Neutrophil (primary cell): ENCODE measurements around the gene B3GNT7.

Experiments used
- H3K27ac ChIP-seq: fragments of 200-600 bp; sonication (generic); 2 replicates; pipeline ENCODE4 v1.5.1; 2016; ENCODE audit warnings: mild to moderate bottlenecking, moderate library complexity
- H3K27me3 ChIP-seq: fragments of 200-600 bp; sonication (generic); 2 replicates; pipeline ENCODE4 v1.6.0; 2016; ENCODE audit warnings: mild to moderate bottlenecking
- H3K36me3 ChIP-seq: fragments of 200-600 bp; sonication (generic); 2 replicates; pipeline ENCODE4 v1.5.1; 2017
- H3K4me1 ChIP-seq, 2 experiments: fragments of 200-600 bp in 1 of 2; sonication (generic) in 1 of 2; 1 replicate in 1 of 2; 2 replicates in 1 of 2; pipeline versions ENCODE4 v1.5.1 to v1.6.1; 2013 to 2016; ENCODE audit warnings: low read depth in 1 of 2, low read length in 1 of 2, mild to moderate bottlenecking in 1 of 2, moderate library complexity in 1 of 2; ENCODE audit not compliant: control insufficient read depth in 1 of 2, insufficient read depth in 1 of 2
- H3K4me3 ChIP-seq, 2 experiments: fragments of 200-600 bp in 1 of 2; sonication (generic) in 1 of 2; 1 replicate in 1 of 2; 2 replicates in 1 of 2; pipeline ENCODE4 v1.5.1; 2013 to 2016; ENCODE audit warnings: low read depth in 1 of 2, low read length in 1 of 2, mild to moderate bottlenecking in 1 of 2, moderate library complexity in 1 of 2
- H3K9me3 ChIP-seq: fragments of 200-600 bp; sonication (generic); 2 replicates; pipeline ENCODE4 v1.5.1; 2016
- TF ChIP-seq, protein P1 (sequence below): fragments of 200-600 bp; sonication (generic); IDR thresholded peaks from 2 replicates; pipeline ENCODE4 v1.5.1; 2016; ENCODE audit warnings: antibody characterized with exemption

Gene B3GNT7

DNA sequence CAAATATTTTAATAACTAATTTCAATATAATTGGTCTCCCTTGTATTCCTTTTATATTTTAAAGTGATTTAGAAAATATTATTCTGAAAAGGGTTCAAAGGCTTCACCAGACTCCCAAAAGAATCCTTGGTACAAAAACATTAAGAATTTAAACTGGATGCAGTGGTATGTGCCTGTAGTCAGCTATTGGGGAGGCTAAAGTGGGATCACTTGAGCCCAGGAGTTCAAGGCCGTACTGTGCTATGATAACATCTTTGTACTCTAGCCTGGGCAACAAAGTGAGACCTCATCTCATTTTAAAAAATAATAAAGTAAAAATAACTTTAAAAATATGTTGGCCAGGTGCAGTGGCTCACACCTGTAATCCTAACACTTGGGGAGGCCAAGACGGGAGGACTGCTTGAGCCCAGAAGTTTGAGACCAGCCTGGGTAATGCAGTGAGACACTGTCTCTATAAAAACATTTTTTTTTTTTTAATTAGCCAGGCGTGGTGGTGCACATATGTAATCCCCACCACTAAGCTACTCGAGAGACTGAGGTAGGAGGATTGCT, 54.1 kb downstream of the B3GNT7 start:
- no peaks in the 10 kb centered on the region for H3K9me3 ChIP-seq
- H3K36me3 ChIP-seq = peaks cover 16% of the 10 kb centered on the region
- no peak overlapping the region for H3K4me3 ChIP-seq
- H3K27me3 ChIP-seq = no peaks in the 10 kb centered on the region
- TF ChIP-seq, protein P1, sequence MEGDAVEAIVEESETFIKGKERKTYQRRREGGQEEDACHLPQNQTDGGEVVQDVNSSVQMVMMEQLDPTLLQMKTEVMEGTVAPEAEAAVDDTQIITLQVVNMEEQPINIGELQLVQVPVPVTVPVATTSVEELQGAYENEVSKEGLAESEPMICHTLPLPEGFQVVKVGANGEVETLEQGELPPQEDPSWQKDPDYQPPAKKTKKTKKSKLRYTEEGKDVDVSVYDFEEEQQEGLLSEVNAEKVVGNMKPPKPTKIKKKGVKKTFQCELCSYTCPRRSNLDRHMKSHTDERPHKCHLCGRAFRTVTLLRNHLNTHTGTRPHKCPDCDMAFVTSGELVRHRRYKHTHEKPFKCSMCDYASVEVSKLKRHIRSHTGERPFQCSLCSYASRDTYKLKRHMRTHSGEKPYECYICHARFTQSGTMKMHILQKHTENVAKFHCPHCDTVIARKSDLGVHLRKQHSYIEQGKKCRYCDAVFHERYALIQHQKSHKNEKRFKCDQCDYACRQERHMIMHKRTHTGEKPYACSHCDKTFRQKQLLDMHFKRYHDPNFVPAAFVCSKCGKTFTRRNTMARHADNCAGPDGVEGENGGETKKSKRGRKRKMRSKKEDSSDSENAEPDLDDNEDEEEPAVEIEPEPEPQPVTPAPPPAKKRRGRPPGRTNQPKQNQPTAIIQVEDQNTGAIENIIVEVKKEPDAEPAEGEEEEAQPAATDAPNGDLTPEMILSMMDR = no peak
- no peaks in the 10 kb centered on the region for H3K4me1 ChIP-seq
- H3K27ac ChIP-seq = no peak overlapping the region

DNA sequence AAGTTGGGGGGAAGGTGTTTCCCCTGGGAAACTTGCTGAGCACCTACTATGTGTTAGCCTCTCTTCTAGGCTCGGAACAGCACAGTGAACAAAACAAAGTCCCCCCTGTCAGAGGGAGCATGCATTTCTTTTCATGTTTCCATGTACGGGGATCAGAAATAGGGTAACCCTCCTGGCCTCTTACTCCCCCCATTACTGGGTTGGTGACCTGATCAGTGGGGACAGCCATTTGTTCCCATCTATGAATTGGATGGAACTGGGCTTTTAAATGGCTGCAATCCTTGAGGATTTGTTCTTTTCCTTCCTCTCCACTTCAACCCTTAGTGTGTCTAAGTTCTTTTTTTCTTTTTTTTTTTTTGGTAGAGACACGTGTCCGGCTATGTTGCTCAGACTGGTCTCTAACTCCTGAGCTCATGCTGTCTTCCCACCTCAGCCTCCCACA, 55.1 kb downstream of the B3GNT7 start:
- TF ChIP-seq, protein P1 = no peak
- Histone ChIP-seq H3K27ac (no peak overlapping the region), H3K4me3 (no peak overlapping the region), H3K9me3 (no peaks in the 10 kb centered on the region), H3K36me3 (peaks cover 26% of the 10 kb centered on the region), H3K27me3 (no peaks in the 10 kb centered on the region), H3K4me1 (no peaks in the 10 kb centered on the region)
